OCI-LY1 (cell line): Measurements from ENCODE around the gene PPP1R1B.

Experiments
- H2AFZ ChIP-seq: fragments of 200-600 bp; sonication (generic), shearing (Covaris generic); 2 replicates; pipeline ENCODE4 v1.6.0; 2014; ENCODE audit warnings: antibody characterized with exemption, mild to moderate bottlenecking, low read length
- H3F3A ChIP-seq: fragments of 200-600 bp; sonication (generic), shearing (Covaris generic); 2 replicates; pipeline ENCODE4 v1.6.0; 2014; ENCODE audit warnings: mild to moderate bottlenecking, antibody characterized with exemption, low read length, moderate library complexity; ENCODE audit not compliant: insufficient read depth
- H3K27ac ChIP-seq: fragments of 200-600 bp; sonication (generic); 2 replicates; pipeline ENCODE4 v1.5.1; 2014; ENCODE audit warnings: low read length, mixed run types, mild to moderate bottlenecking, low read depth; ENCODE audit not compliant: poor library complexity, severe bottlenecking
- H3K27me3 ChIP-seq: fragments of 200-600 bp; sonication (generic); 2 replicates; pipeline ENCODE4 v1.6.0; 2014; ENCODE audit warnings: antibody characterized with exemption, mild to moderate bottlenecking, low read length, moderate library complexity; ENCODE audit not compliant: insufficient read depth
- H3K36me3 ChIP-seq: fragments of 200-600 bp; sonication (generic); 2 replicates; pipeline ENCODE4 v1.6.1; 2014; ENCODE audit warnings: mild to moderate bottlenecking, antibody characterized with exemption, low read length, moderate library complexity, mixed read lengths; ENCODE audit not compliant: insufficient read depth
- H3K4me1 ChIP-seq: fragments of 200-600 bp; sonication (generic); 2 replicates; pipeline ENCODE4 v1.5.1; 2014; ENCODE audit warnings: mild to moderate bottlenecking, low read length, moderate library complexity; ENCODE audit not compliant: insufficient read depth, severe bottlenecking
- H3K4me2 ChIP-seq: fragments of 200-600 bp; sonication (generic), shearing (Covaris generic); 2 replicates; pipeline ENCODE4 v1.6.1; 2014; ENCODE audit warnings: low read length
- H3K4me3 ChIP-seq: fragments of 200-600 bp; sonication (generic); 2 replicates; pipeline ENCODE4 v1.5.1; 2014; ENCODE audit warnings: low read length, low read depth, mild to moderate bottlenecking, mixed read lengths; ENCODE audit not compliant: poor library complexity, severe bottlenecking
- H3K79me2 ChIP-seq: fragments of 200-600 bp; shearing (Covaris generic); 2 replicates; pipeline ENCODE4 v1.6.1; 2016; ENCODE audit warnings: mixed run types, low read length, mixed read lengths; ENCODE audit not compliant: insufficient read depth
- H3K9ac ChIP-seq: fragments of 200-600 bp; sonication (generic), shearing (Covaris generic); 2 replicates; pipeline ENCODE4 v1.6.1; 2014; ENCODE audit warnings: mild to moderate bottlenecking, low read length, mixed read lengths
- H3K9me2 ChIP-seq: fragments of 200-600 bp; sonication (generic), shearing (Covaris generic); 2 replicates; pipeline ENCODE4 v1.6.1; 2014; ENCODE audit warnings: low read depth, mild to moderate bottlenecking, low read length, mixed read lengths
- H3K9me3 ChIP-seq: fragments of 200-600 bp; shearing (Covaris generic); 2 replicates; pipeline ENCODE4 v1.6.1; 2014; ENCODE audit warnings: low read length, mixed read lengths
- H4K20me1 ChIP-seq: fragments of 200-600 bp; sonication (generic), shearing (Covaris generic); 2 replicates; pipeline ENCODE4 v1.6.0; 2016; ENCODE audit warnings: mild to moderate bottlenecking, low read length; ENCODE audit not compliant: insufficient read depth
- CTCF ChIP-seq: fragments of 200-600 bp; sonication (generic), shearing (Covaris generic); IDR thresholded peaks from 2 replicates; pipeline ENCODE4 v1.5.1; 2017; ENCODE audit warnings: mild to moderate bottlenecking, antibody characterized with exemption, low read length, moderate library complexity, mixed read lengths
- EZH2 ChIP-seq: fragments of 200-600 bp; sonication (generic), shearing (Covaris generic); IDR thresholded peaks from 2 replicates; pipeline ENCODE4 v1.8.0; 2017; ENCODE audit warnings: borderline replicate concordance, mixed run types, mild to moderate bottlenecking, antibody characterized with exemption, low read length, moderate library complexity, mixed read lengths

The PPP1R1B gene

GRCh38 chr17:39626171-39627046, at the start of gene PPP1R1B:
Gene PPP1R1B (plus strand): TSS chr17:39626952. CDS start chr17:39627393, 441 bp downstream.
- Histone ChIP-seq H3K79me2 (no peaks in the 10 kb centered on the region), H3F3A (no peaks in the 10 kb centered on the region), H3K9me3 (no peaks in the 10 kb centered on the region), H4K20me1 (no peaks in the 10 kb centered on the region), H3K4me2 (no peak within 1 kb of the TSS), H3K36me3 (no peaks in the 10 kb centered on the region), H3K9ac (no peak within 1 kb of the TSS), H2AFZ (no peak within 1 kb of the TSS), H3K4me3 (no peak within 1 kb of the TSS), H3K9me2 (no peaks in the 10 kb centered on the region), H3K27me3 (no peaks in the 10 kb centered on the region), H3K4me1 (peaks cover 12% of the 10 kb centered on the region), H3K27ac (no peak within 1 kb of the TSS)
- no peak for TF ChIP-seq CTCF
- no peak for TF ChIP-seq EZH2

GRCh38 chr17:39578272-39578671, 48.5 kb upstream of the PPP1R1B start:
- Histone ChIP-seq H3K36me3 (no peaks in the 10 kb centered on the region), H3K79me2 (no peaks in the 10 kb centered on the region), H3K9me2 (no peaks in the 10 kb centered on the region), H3K4me1 (peaks cover 6% of the 10 kb centered on the region), H3K9me3 (no peaks in the 10 kb centered on the region), H3F3A (no peaks in the 10 kb centered on the region), H4K20me1 (no peaks in the 10 kb centered on the region), H3K4me2 (no peak overlapping the region), H3K27me3 (no peaks in the 10 kb centered on the region), H3K4me3 (no peak overlapping the region), H3K9ac (no peak overlapping the region), H3K27ac (no peak overlapping the region), H2AFZ (no peak overlapping the region)
- TF ChIP-seq EZH2 (no peak), CTCF (no peak)

- Histone ChIP-seq H3K4me3 (no peak overlapping the region), H3K27me3 (no peaks in the 10 kb centered on the region; the same call in 1 of the 2 replicates), H3K27ac (no peak overlapping the region), H3K4me2 (no peak overlapping the region), H3K36me3 (no peaks in the 10 kb centered on the region), H3F3A (no peaks in the 10 kb centered on the region), H4K20me1 (no peaks in the 10 kb centered on the region), H3K9ac (no peak overlapping the region), H3K4me1 (no peaks in the 10 kb centered on the region), H2AFZ (no peak overlapping the region), H3K9me2 (no peaks in the 10 kb centered on the region), H3K79me2 (no peaks in the 10 kb centered on the region), H3K9me3 (no peaks in the 10 kb centered on the region)
- no peak for TF ChIP-seq EZH2
- no peak for TF ChIP-seq CTCF
Observed at GRCh38 chr17:39579318-39580081, 47.3 kb upstream of the PPP1R1B start.
